Smooth muscle cell (in vitro differentiated cells): ENCODE data around the gene MYO3B. TPM values are rescaled to one million over a fixed set of nuclear protein-coding genes. Genes with fewer than 3 reads are reported as not detected.

Experiments
- DNase-seq: peaks from one replicate; lab custom pipeline; 2025; ENCODE audit not compliant: unreplicated experiment; lab: John Stamatoyannopoulos, UW
- H2AFZ ChIP-seq: fragments of 200-600 bp; sonication (generic); 2 replicates; pipeline ENCODE4 v1.6.0; 2016; ENCODE audit warnings: antibody characterized with exemption, low read depth, mild to moderate bottlenecking
- H3F3A ChIP-seq: fragments of 200-600 bp; sonication (generic); 2 replicates; pipeline ENCODE4 v1.6.0; 2017; ENCODE audit warnings: antibody characterized with exemption, low read depth
- H3K27ac ChIP-seq: fragments of 200-600 bp; sonication (generic); 2 replicates; pipeline ENCODE4 v1.5.1; 2016; ENCODE audit warnings: low read depth, mild to moderate bottlenecking
- H3K27me3 ChIP-seq: fragments of 200-600 bp; sonication (generic); 2 replicates; pipeline ENCODE4 v1.6.1; 2016; ENCODE audit warnings: low read depth, mild to moderate bottlenecking
- H3K36me3 ChIP-seq: fragments of 200-600 bp; sonication (generic); 2 replicates; pipeline ENCODE4 v1.5.1; 2016; ENCODE audit warnings: low read depth
- H3K4me1 ChIP-seq: fragments of 200-600 bp; sonication (generic); 2 replicates; pipeline ENCODE4 v1.5.1; 2016; ENCODE audit warnings: low read depth
- H3K4me2 ChIP-seq: fragments of 200-600 bp; sonication (generic); 2 replicates; pipeline ENCODE4 v1.6.0; 2016; ENCODE audit warnings: mild to moderate bottlenecking
- H3K4me3 ChIP-seq: fragments of 200-600 bp; sonication (generic); 2 replicates; pipeline ENCODE4 v1.5.1; 2016; ENCODE audit warnings: mild to moderate bottlenecking
- H3K79me2 ChIP-seq: fragments of 200-600 bp; sonication (generic); 2 replicates; pipeline ENCODE4 v1.6.0; 2016; ENCODE audit warnings: low read depth, mild to moderate bottlenecking
- H3K9ac ChIP-seq: fragments of 200-600 bp; sonication (generic); 2 replicates; pipeline ENCODE4 v1.6.0; 2016; ENCODE audit warnings: low read depth
- H3K9me3 ChIP-seq: fragments of 200-600 bp; sonication (generic); replicated peaks from 2 replicates; pipeline ENCODE4 v1.5.1; 2016; ENCODE audit warnings: low read depth
- H4K20me1 ChIP-seq: fragments of 200-600 bp; sonication (generic); 2 replicates; pipeline ENCODE4 v1.6.0; 2016; ENCODE audit warnings: low read depth
- WGBS: methylation state at CpG from one replicate; pipeline ENCODE4 v1.1.7; 2016; ENCODE audit warnings: low lambda C conversion rate; 5-methylcytosine and 5-hydroxymethylcytosine counted together
- polyA plus RNA-seq: library from polyadenylated mRNA; unstranded; fragments of >200 nt; fragmentation: Nextera tagmentation; extraction: Ambion mirVana; gene quantifications from 2 replicates; pipeline ENCODE4 v1.2.1, GENCODE V29; 2016
- total RNA-seq: library from RNA; depleted of rRNA; stranded (reverse); fragments of >200 nt; gene quantifications from 2 replicates; pipeline ENCODE4 v1.2.3, GENCODE V29; 2014
- TF ChIP-seq, protein P1 (sequence below): fragments of 200-600 bp; sonication (generic); IDR thresholded peaks from 2 replicates; pipeline ENCODE4 v1.5.1; 2017; ENCODE audit warnings: borderline replicate concordance, mild to moderate bottlenecking, antibody characterized with exemption; ENCODE audit not compliant: insufficient read depth, poor library complexity, severe bottlenecking

Gene MYO3B
- total and polyA plus RNA-seq, 2 experiments from 2014 or later, result 0.47 to 3.1 TPM

GRCh38 chr2:170297496-170297895 is 119.5 kb downstream of the MYO3B start:
- H3K4me1 ChIP-seq, result peaks cover 5% of the 10 kb centered on the region
- no peaks in the 10 kb centered on the region for H3F3A ChIP-seq
- WGBS, result 93% methylated on average over 3 of the region's 3 CpGs
- DNase-seq, result no peak
- H3K9ac ChIP-seq, result no peak overlapping the region
- H3K27ac ChIP-seq, result no peak overlapping the region
- no peaks in the 10 kb centered on the region for H3K79me2 ChIP-seq
- H3K4me2 ChIP-seq, result no peak overlapping the region
- H2AFZ ChIP-seq, result no peak overlapping the region
- H3K36me3 ChIP-seq, result no peaks in the 10 kb centered on the region
- TF ChIP-seq, protein P1, sequence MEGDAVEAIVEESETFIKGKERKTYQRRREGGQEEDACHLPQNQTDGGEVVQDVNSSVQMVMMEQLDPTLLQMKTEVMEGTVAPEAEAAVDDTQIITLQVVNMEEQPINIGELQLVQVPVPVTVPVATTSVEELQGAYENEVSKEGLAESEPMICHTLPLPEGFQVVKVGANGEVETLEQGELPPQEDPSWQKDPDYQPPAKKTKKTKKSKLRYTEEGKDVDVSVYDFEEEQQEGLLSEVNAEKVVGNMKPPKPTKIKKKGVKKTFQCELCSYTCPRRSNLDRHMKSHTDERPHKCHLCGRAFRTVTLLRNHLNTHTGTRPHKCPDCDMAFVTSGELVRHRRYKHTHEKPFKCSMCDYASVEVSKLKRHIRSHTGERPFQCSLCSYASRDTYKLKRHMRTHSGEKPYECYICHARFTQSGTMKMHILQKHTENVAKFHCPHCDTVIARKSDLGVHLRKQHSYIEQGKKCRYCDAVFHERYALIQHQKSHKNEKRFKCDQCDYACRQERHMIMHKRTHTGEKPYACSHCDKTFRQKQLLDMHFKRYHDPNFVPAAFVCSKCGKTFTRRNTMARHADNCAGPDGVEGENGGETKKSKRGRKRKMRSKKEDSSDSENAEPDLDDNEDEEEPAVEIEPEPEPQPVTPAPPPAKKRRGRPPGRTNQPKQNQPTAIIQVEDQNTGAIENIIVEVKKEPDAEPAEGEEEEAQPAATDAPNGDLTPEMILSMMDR, result no peak
- no peaks in the 10 kb centered on the region for H3K27me3 ChIP-seq
- no peaks in the 10 kb centered on the region for H3K9me3 ChIP-seq
- no peak overlapping the region for H3K4me3 ChIP-seq
- no peaks in the 10 kb centered on the region for H4K20me1 ChIP-seq

DNA sequence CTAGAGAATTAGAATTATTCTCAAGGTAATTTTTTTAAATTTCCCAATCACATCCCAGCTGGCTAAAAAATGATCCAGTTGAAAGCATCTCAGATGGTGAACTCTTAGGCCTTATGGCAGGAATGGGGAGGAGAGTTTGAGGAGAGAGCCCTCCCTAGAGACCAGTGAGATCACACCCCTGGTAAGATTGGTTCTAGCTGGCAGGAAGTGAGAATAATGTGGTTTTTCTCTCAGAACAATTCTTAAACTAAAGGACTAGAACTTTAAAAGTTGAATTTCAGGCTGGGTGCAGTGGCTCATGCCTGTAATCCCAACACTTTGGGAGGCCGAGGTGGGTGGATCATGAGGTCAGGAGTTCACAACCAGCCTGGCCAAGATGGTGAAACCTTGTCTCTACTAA is 120.2 kb downstream of the MYO3B start:
- Histone ChIP-seq H3F3A (no peaks in the 10 kb centered on the region), H3K9ac (no peak overlapping the region), H3K4me1 (peaks cover 5% of the 10 kb centered on the region), H3K4me2 (no peak overlapping the region), H3K4me3 (no peak overlapping the region), H4K20me1 (no peaks in the 10 kb centered on the region), H3K27me3 (no peaks in the 10 kb centered on the region), H3K9me3 (no peaks in the 10 kb centered on the region), H3K27ac (no peak overlapping the region), H3K36me3 (no peaks in the 10 kb centered on the region), H3K79me2 (no peaks in the 10 kb centered on the region), H2AFZ (no peak overlapping the region)
- 93% methylated on average over 1 of the region's 1 CpG for WGBS
- TF ChIP-seq, protein P1, result no peak
- no peak for DNase-seq

DNA sequence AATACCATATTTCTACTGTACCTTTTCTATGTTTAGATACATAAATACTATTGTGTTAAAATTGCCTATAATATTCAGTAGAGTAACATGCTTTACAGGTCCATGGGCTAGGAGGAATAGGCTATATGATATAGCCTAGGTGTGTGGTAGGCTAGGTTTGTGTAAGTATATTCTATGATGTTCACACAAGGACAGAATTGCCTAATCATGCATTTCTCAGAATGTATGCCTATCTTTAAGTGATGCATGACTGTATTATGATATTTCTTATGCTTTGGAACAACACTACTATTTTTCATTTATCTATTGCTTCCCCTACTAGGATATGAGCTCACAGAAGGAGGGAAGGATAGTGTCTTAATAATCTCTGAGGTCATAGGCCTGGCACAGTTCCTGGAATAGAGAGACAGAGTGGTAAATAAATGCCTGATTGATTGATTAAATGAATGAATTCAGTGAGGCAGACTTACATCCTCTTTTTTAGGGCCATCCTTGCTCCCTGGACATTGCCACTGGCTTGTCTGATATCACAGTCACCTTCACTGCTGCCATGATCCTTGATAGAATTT is 121.0 kb downstream of the MYO3B start:
- H3K4me3 ChIP-seq, result no peak overlapping the region
- H3K4me2 ChIP-seq, result no peak overlapping the region
- no peaks in the 10 kb centered on the region for H3K36me3 ChIP-seq
- H3F3A ChIP-seq, result no peaks in the 10 kb centered on the region
- no peak for DNase-seq
- peaks cover 5% of the 10 kb centered on the region for H3K4me1 ChIP-seq
- no peaks in the 10 kb centered on the region for H3K79me2 ChIP-seq
- TF ChIP-seq, protein P1, result no peak
- no peak overlapping the region for H3K27ac ChIP-seq
- no peaks in the 10 kb centered on the region for H3K9me3 ChIP-seq
- H2AFZ ChIP-seq, result no peak overlapping the region
- no peak overlapping the region for H3K9ac ChIP-seq
- no peaks in the 10 kb centered on the region for H4K20me1 ChIP-seq
- H3K27me3 ChIP-seq, result no peaks in the 10 kb centered on the region

DNA sequence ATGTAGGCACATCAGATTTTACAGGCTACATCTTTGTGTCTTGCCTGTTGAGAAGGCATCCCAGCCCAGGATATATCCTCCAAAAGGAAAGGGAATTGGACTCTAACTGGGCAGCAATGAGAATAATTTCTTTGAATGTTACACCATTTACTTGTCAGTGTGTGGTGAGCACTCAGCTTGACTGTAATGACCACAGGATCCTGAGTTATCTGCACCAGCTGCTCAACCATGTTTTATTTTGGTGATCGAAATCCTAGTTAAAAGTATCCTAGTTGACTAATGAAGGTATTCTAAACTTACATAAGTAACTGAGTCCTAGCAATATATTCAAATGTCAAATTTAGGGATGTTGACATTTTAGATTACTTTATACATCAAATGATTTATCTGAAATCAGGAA is 123.0 kb downstream of the MYO3B start:
- Histone ChIP-seq H4K20me1 (no peaks in the 10 kb centered on the region), H3K27ac (no peak overlapping the region), H2AFZ (no peak overlapping the region), H3K4me2 (no peak overlapping the region), H3K4me1 (peaks cover 5% of the 10 kb centered on the region), H3K9me3 (no peaks in the 10 kb centered on the region), H3K36me3 (no peaks in the 10 kb centered on the region), H3K4me3 (no peak overlapping the region), H3K27me3 (no peaks in the 10 kb centered on the region), H3K9ac (no peak overlapping the region), H3K79me2 (no peaks in the 10 kb centered on the region), H3F3A (no peaks in the 10 kb centered on the region)
- WGBS, result 81% methylated on average over 1 of the region's 1 CpG
- TF ChIP-seq, protein P1, result no peak
- DNase-seq, result no peak
